Smooth muscle cell (in vitro differentiated cells): Measurements from ENCODE around the gene TRIM44. TPM values are rescaled to one million over a fixed set of nuclear protein-coding genes. Genes with fewer than 3 reads are reported as not detected.
"Not testable (repeated sequence)": the region's sequence is repeated elsewhere in the genome, so short reads cannot be mapped to it uniquely, and the experiment has no call there.

Source experiments
- DNase-seq: peaks from one replicate; lab custom pipeline; 2025; ENCODE audit not compliant: unreplicated experiment; lab: John Stamatoyannopoulos, UW
- H2AFZ ChIP-seq: fragments of 200-600 bp; sonication (generic); 2 replicates; pipeline ENCODE4 v1.6.0; 2016; ENCODE audit warnings: antibody characterized with exemption, low read depth, mild to moderate bottlenecking
- H3F3A ChIP-seq: fragments of 200-600 bp; sonication (generic); 2 replicates; pipeline ENCODE4 v1.6.0; 2017; ENCODE audit warnings: antibody characterized with exemption, low read depth
- H3K27ac ChIP-seq: fragments of 200-600 bp; sonication (generic); 2 replicates; pipeline ENCODE4 v1.5.1; 2016; ENCODE audit warnings: low read depth, mild to moderate bottlenecking
- H3K27me3 ChIP-seq: fragments of 200-600 bp; sonication (generic); 2 replicates; pipeline ENCODE4 v1.6.1; 2016; ENCODE audit warnings: low read depth, mild to moderate bottlenecking
- H3K36me3 ChIP-seq: fragments of 200-600 bp; sonication (generic); 2 replicates; pipeline ENCODE4 v1.5.1; 2016; ENCODE audit warnings: low read depth
- H3K4me1 ChIP-seq: fragments of 200-600 bp; sonication (generic); 2 replicates; pipeline ENCODE4 v1.5.1; 2016; ENCODE audit warnings: low read depth
- H3K4me2 ChIP-seq: fragments of 200-600 bp; sonication (generic); 2 replicates; pipeline ENCODE4 v1.6.0; 2016; ENCODE audit warnings: mild to moderate bottlenecking
- H3K4me3 ChIP-seq: fragments of 200-600 bp; sonication (generic); 2 replicates; pipeline ENCODE4 v1.5.1; 2016; ENCODE audit warnings: mild to moderate bottlenecking
- H3K79me2 ChIP-seq: fragments of 200-600 bp; sonication (generic); 2 replicates; pipeline ENCODE4 v1.6.0; 2016; ENCODE audit warnings: low read depth, mild to moderate bottlenecking
- H3K9ac ChIP-seq: fragments of 200-600 bp; sonication (generic); 2 replicates; pipeline ENCODE4 v1.6.0; 2016; ENCODE audit warnings: low read depth
- H3K9me3 ChIP-seq: fragments of 200-600 bp; sonication (generic); replicated peaks from 2 replicates; pipeline ENCODE4 v1.5.1; 2016; ENCODE audit warnings: low read depth
- H4K20me1 ChIP-seq: fragments of 200-600 bp; sonication (generic); 2 replicates; pipeline ENCODE4 v1.6.0; 2016; ENCODE audit warnings: low read depth
- CTCF ChIP-seq: fragments of 200-600 bp; sonication (generic); IDR thresholded peaks from 2 replicates; pipeline ENCODE4 v1.5.1; 2017; ENCODE audit warnings: borderline replicate concordance, mild to moderate bottlenecking, antibody characterized with exemption; ENCODE audit not compliant: insufficient read depth, poor library complexity, severe bottlenecking
- WGBS: methylation state at CpG from one replicate; pipeline ENCODE4 v1.1.7; 2016; ENCODE audit warnings: low lambda C conversion rate; 5-methylcytosine and 5-hydroxymethylcytosine counted together
- polyA plus RNA-seq: library from polyadenylated mRNA; unstranded; fragments of >200 nt; fragmentation: Nextera tagmentation; extraction: Ambion mirVana; gene quantifications from 2 replicates; pipeline ENCODE4 v1.2.1, GENCODE V29; 2016
- total RNA-seq: library from RNA; depleted of rRNA; stranded (reverse); fragments of >200 nt; gene quantifications from 2 replicates; pipeline ENCODE4 v1.2.3, GENCODE V29; 2014

The TRIM44 gene
- total and polyA plus RNA-seq, 2 experiments from 2014 or later: 20.9 to 32.9 TPM

DNA sequence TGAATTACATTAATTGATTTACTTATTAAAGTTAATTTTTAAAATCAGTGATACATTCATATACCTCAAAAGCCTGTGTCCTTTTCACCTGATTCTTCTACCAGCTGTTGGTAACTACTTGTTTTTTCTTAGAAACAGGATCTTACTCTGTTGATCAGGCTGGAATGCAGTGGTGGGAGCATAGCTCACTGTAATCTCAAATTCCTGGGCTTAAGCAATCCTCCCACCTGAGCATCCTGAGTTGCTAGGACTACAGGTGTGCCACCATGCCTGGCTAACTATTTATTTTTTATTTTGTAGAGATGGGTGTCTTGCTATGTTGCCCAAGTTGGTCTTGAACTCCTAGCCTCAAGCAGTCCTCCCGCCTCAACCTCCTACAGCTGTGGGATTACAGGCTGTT, 4.7 kb downstream of the TRIM44 start:
- Histone ChIP-seq H3K9me3 (no peaks in the 10 kb centered on the region), H4K20me1 (peaks cover 43% of the 10 kb centered on the region), H3K27ac (no peak overlapping the region), H3K79me2 (peaks cover 93% of the 10 kb centered on the region), H2AFZ (no peak overlapping the region), H3K27me3 (no peaks in the 10 kb centered on the region), H3F3A (peaks cover 9% of the 10 kb centered on the region), H3K36me3 (peaks cover 9% of the 10 kb centered on the region), H3K4me3 (no peak overlapping the region), H3K4me2 (no peak overlapping the region), H3K4me1 (peaks cover 16% of the 10 kb centered on the region), H3K9ac (no peak overlapping the region)
- no peak for TF ChIP-seq CTCF
- no peak for DNase-seq
- WGBS: 100% methylated on average over 1 of the region's 1 CpG

GRCh38 chr11:35668350-35668749, 5.8 kb downstream of the TRIM44 start:
- peaks cover 16% of the 10 kb centered on the region for H3K4me1 ChIP-seq
- not testable (repeated sequence) for H3K9me3 ChIP-seq, DNase-seq, H2AFZ ChIP-seq, H3K27ac ChIP-seq, H3F3A ChIP-seq, H3K27me3 ChIP-seq, H3K36me3 ChIP-seq, H3K4me2 ChIP-seq, H3K9ac ChIP-seq, H3K4me3 ChIP-seq
- H4K20me1 ChIP-seq: peaks cover 54% of the 10 kb centered on the region
- 97% methylated on average over 3 of the region's 3 CpGs for WGBS
- peaks cover 100% of the 10 kb centered on the region for H3K79me2 ChIP-seq

- Histone ChIP-seq H3K27ac (no peak overlapping the region), H3F3A (no peaks in the 10 kb centered on the region), H3K9ac (no peak overlapping the region), H3K36me3 (peaks cover 3% of the 10 kb centered on the region), H3K4me1 (no peaks in the 10 kb centered on the region), H3K4me3 (no peak overlapping the region), H4K20me1 (peaks cover 86% of the 10 kb centered on the region), H2AFZ (no peak overlapping the region), H3K27me3 (no peaks in the 10 kb centered on the region), H3K4me2 (no peak overlapping the region), H3K9me3 (no peaks in the 10 kb centered on the region), H3K79me2 (peaks cover 99% of the 10 kb centered on the region)
- DNase-seq: no peak
- 91% methylated on average over 3 of the region's 3 CpGs for WGBS
- TF ChIP-seq CTCF: no peak
These were observed 9.0 kb downstream of the TRIM44 start for GRCh38 chr11:35671396-35672127.

DNA sequence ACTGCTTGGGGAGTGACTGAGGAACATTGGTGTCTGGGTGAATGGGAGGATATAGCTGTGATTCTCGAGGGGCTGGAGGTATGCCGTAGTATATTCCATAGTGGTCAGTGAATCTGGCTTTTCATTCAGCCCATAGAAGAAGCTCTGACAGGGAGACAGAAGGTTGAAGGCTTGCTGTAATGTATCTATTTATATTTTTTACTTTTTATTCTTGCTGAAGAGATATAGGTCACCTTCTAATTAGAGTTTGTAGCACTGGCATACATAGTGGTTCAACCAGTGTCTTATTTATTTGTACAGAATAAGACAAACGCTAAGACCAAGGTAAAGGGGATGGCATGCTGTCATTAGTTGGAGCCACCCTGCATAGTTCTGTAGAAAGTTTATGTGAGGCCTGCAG, 10.0 kb downstream of the TRIM44 start:
- Histone ChIP-seq H3K36me3 (no peaks in the 10 kb centered on the region), H3K4me3 (no peak overlapping the region), H3F3A (no peaks in the 10 kb centered on the region), H3K4me2 (no peak overlapping the region), H3K4me1 (no peaks in the 10 kb centered on the region), H4K20me1 (peaks cover 95% of the 10 kb centered on the region), H3K9ac (no peak overlapping the region), H3K27ac (no peak overlapping the region), H3K79me2 (peaks cover 99% of the 10 kb centered on the region), H2AFZ (no peak overlapping the region), H3K9me3 (no peaks in the 10 kb centered on the region), H3K27me3 (no peaks in the 10 kb centered on the region)
- WGBS: 86% methylated on average over 3 of the region's 3 CpGs
- no peak for DNase-seq
- no peak for TF ChIP-seq CTCF
